Pancreas (tissue), 10 donors: ENCODE measurements around the gene ATP8B1. TPM values are rescaled to one million over a fixed set of nuclear protein-coding genes. Genes with fewer than 3 reads are reported as not detected.

Source experiments
- ATAC-seq, 4 donors: fragments of 200-7000 bp; cut with Tn5 transposase; one replicate each; pipeline versions ENCODE4 v1.8.0 to v1.9.1; 2020; ENCODE audit warnings: mild to moderate bottlenecking in 4 of 4, moderate library complexity in 4 of 4
- DNase-seq, 6 donors: peaks; one replicate each; pipeline ENCODE4 v3.0.0-alpha.2; 2020
- FAIRE-seq: peaks from 2 replicates; lab custom pipeline; 2012; peaks lifted over from hg19 to GRCh38; lab: Jason Lieb, UNC
- H3K27ac ChIP-seq, 4 donors: fragments of 200-600 bp; sonication (generic); 1 replicate in 3 of 4; 2 replicates in 1 of 4; pipeline versions ENCODE4 v1.5.0 to v1.8.0; 2020
- H3K27me3 ChIP-seq, 4 donors: fragments of 200-600 bp; one replicate each; pipeline ENCODE4 v1.8.0; 2021
- H3K36me3 ChIP-seq, 3 donors: fragments of 200-600 bp; sonication (generic) in 1 of 3; one replicate each; pipeline versions ENCODE4 v1.5.0 to v1.8.0; 2020 to 2021
- H3K4me1 ChIP-seq, 3 donors: fragments of 200-600 bp; one replicate each; pipeline ENCODE4 v1.8.0; 2021
- H3K4me3 ChIP-seq, 4 donors: fragments of 200-600 bp; sonication (generic) in 2 of 4; one replicate each; pipeline versions ENCODE4 v1.5.0 to v1.8.0; 2020 to 2021
- H3K9me3 ChIP-seq, 4 donors: fragments of 200-600 bp; one replicate each; pipeline ENCODE4 v1.8.0; 2021
- WGBS, 2 donors: extraction: QIAGEN DNeasy Blood & Tissue Kit; methylation state at CpG; one replicate each; pipeline ENCODE4 v1.1.7; 2013; 5-methylcytosine and 5-hydroxymethylcytosine counted together
- intact Hi-C, 3 donors: fragments of 100-400 bp; cut with DNase I; formaldehyde crosslinking; loops; one replicate each; pipeline versions ENCODE4 v1.11.1 to v1.14.2; 2022
- polyA plus RNA-seq, 2 donors: library from polyadenylated mRNA; stranded (reverse); fragments of 200-250 nt; gene quantifications; one replicate each; pipeline ENCODE4 v1.2.3, GENCODE V29; 2013
- total RNA-seq, 6 donors: library from RNA; stranded (reverse); fragmentation: NEBNext Ultra II Directional in 4 of 6; extraction: Animal tissue kit (Norgen Biotek cat#: 25700) in 4 of 6; gene quantifications; one replicate each; pipeline versions ENCODE4 v1.2.1 to v1.2.4, GENCODE V29; 2021 to 2023
- TF ChIP-seq, protein P1 (sequence below), 4 donors: fragments of 200-600 bp; sonication (generic) in 3 of 4; IDR thresholded peaks; one replicate each; pipeline versions ENCODE4 v1.5.0 to v1.8.0; 2021; ENCODE audit warnings: antibody characterized with exemption in 4 of 4
- donor health status: healthy with polysubstance abuse.
- donor health status: DM: no; HTN: no; CAD: no; lungs with moderate emphysema.
- donor health status: DM: no; HTN: no; CAD: no.
- donor health status: control.
- donor health status: control.
- donor health status: Bipolar disorder and iron deficiency.
- donor health status: DM: yes; HTN: yes; CAD: no.
- donor health status: DM: no; HTN: no; CAD: no.
- donor health status: DM: no; HTN: no; CAD: no.
- donor health status: DM: yes; HTN: yes; CAD: no.

Gene ATP8B1
- total and polyA plus RNA-seq, 8 donors: 8.0 to 44.8 (median 36.9) TPM

DNA sequence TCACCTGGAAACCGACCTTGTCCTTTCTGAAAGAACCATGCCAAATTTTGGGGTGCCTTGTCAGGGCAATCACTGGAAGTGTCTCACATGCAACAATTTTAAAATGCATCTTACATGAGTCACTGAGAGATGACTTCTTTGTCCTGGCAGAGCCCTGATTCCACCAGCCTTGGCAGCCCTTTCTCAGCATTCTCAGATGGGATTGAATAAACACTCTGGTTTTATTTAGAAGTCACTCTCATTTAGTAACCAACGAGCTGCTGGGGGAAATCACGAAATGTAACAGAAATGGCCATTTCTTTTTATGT lies 3.8 kb upstream of the ATP8B1 start:
- Histone ChIP-seq H3K9me3 (no peaks in the 10 kb centered on the region), H3K4me1 (peaks cover 10 to 21% (median 14%) of the 10 kb centered on the region in 3 donors), H3K36me3 (no peaks in the 10 kb centered on the region), H3K4me3 (no peak overlapping the region), H3K27me3 (no peaks in the 10 kb centered on the region), H3K27ac (peak overlapping the region in 3 of 4 donors; percentile 7 to 67 (median 56))
- no peak for DNase-seq
- ATAC-seq: no peak
- TF ChIP-seq, protein P1, sequence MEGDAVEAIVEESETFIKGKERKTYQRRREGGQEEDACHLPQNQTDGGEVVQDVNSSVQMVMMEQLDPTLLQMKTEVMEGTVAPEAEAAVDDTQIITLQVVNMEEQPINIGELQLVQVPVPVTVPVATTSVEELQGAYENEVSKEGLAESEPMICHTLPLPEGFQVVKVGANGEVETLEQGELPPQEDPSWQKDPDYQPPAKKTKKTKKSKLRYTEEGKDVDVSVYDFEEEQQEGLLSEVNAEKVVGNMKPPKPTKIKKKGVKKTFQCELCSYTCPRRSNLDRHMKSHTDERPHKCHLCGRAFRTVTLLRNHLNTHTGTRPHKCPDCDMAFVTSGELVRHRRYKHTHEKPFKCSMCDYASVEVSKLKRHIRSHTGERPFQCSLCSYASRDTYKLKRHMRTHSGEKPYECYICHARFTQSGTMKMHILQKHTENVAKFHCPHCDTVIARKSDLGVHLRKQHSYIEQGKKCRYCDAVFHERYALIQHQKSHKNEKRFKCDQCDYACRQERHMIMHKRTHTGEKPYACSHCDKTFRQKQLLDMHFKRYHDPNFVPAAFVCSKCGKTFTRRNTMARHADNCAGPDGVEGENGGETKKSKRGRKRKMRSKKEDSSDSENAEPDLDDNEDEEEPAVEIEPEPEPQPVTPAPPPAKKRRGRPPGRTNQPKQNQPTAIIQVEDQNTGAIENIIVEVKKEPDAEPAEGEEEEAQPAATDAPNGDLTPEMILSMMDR (IDR thresholded peaks at IDR 0.05): no peak
- WGBS, 2 donors: 24 to 39% methylated on average over 3 of the region's 3 CpGs
- FAIRE-seq: no peak
- intact Hi-C loops: no loop called here

DNA sequence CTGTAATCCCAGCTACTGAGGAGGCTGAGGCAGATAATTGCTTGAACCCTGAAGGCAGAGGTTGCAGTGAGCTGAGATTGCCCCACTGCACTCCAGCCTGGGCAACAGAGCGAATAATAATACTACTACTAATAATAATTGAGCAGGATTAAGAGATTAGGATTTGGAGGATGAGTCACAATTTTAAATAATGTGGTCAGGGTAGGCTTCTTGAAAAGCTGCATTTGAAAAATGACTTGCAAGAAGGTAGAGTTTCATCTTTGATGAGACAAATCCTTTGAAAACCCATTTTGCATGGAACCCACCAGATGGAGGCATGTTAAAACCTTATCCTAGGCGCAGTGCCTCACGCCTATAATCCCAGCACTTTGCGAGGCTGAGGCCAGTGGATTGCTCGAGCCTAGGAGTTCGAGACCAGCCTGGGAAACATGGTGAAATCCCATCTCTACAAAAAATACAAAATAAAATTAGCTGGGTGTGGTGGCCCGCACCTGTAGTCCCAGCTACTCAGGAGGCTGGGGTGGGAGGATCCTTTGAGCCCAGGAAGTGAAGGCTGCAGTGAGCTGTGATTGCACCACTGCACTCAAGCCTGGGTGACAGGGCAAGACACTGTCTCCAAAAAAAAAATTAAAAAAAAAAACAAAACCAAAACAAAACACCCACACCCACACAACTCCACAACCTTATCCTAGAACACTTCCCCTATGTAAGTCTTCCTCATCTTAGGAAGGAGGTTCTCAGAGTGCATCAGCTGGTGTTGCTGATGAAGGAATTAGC lies 3.3 kb upstream of the ATP8B1 start:
- no peak overlapping the region for H3K4me3 ChIP-seq
- TF ChIP-seq, protein P1 (IDR thresholded peaks at IDR 0.05): no peak
- intact Hi-C loops: no loop called here
- 85 to 99% methylated on average over 7 of the region's 7 CpGs for WGBS, 2 donors
- peak overlapping the region in 3 of 4 donors; percentile 7 to 67 (median 56) for H3K27ac ChIP-seq
- H3K27me3 ChIP-seq: no peaks in the 10 kb centered on the region
- FAIRE-seq (no peak), ATAC-seq (no peak), DNase-seq (no peak)
- H3K36me3 ChIP-seq: no peaks in the 10 kb centered on the region
- H3K9me3 ChIP-seq: no peaks in the 10 kb centered on the region
- H3K4me1 ChIP-seq: peaks cover 10 to 21% (median 14%) of the 10 kb centered on the region in 3 donors

DNA sequence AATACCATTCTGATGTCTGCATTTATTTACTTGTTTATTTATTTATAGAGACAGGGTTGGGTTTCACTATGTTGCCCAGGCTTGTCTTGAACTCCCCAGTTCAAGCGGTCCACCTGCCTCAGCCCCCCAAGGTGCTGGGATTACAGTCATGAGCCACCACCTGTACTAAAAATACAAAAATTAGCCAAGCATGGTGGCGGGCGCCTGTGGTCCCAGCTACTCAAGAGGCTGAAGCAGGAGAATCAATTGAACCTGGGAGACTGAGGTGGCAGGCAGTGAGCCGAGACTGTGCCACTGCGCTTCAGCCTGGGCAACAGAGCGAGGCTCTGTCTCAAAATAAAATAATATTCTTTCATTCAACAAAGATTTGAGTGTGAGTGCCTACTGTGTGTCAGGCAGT lies 2.0 kb upstream of the ATP8B1 start:
- Histone ChIP-seq H3K36me3 (no peaks in the 10 kb centered on the region), H3K27me3 (no peaks in the 10 kb centered on the region), H3K4me1 (peaks cover 14 to 28% (median 18%) of the 10 kb centered on the region in 3 donors), H3K4me3 (no peak overlapping the region), H3K27ac (no peak overlapping the region), H3K9me3 (no peaks in the 10 kb centered on the region)
- DNase-seq (no peak), ATAC-seq (no peak), FAIRE-seq (no peak)
- WGBS, 2 donors: 97 to 99% methylated on average over 6 of the region's 6 CpGs
- intact Hi-C loops: no loop called here
- TF ChIP-seq, protein P1 (IDR thresholded peaks at IDR 0.05): no peak

DNA sequence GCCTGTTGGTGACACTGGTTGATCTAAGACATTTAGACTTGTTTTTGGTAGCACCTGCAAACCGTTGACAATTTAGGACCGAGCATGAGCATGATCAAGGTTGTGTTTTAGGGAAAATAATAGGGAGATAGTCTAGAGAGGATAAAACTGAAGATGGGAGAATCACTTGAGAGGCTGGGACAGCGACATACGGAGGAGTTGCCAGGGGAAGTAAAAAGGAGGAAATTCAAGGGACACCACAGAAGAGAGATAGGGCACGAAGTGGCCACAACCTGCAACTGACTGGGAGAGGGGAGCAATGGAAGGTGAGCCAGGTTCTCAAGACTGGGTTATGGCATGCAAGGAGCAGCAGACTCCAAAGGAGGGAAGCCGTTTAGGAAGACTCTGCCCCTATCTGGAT lies 1.4 kb upstream of the ATP8B1 start:
- peak overlapping the region in 1 of 4 donors; percentile 83 for H3K4me3 ChIP-seq
- no peak for FAIRE-seq
- TF ChIP-seq, protein P1 (IDR thresholded peaks at IDR 0.05): no peak
- no peak for DNase-seq
- no peak for ATAC-seq
- peaks cover 14 to 34% (median 21%) of the 10 kb centered on the region in 3 donors for H3K4me1 ChIP-seq
- WGBS, 2 donors: 78 to 94% methylated on average over 6 of the region's 6 CpGs
- H3K27ac ChIP-seq: no peak overlapping the region
- no peaks in the 10 kb centered on the region for H3K36me3 ChIP-seq
- H3K9me3 ChIP-seq: no peaks in the 10 kb centered on the region
- intact Hi-C loops: no loop called here
- no peaks in the 10 kb centered on the region for H3K27me3 ChIP-seq
